NCI-H1694 (cell line): ENCODE measurements around the gene TDRD3.
A peak's percentile ranks its signal among the peaks of the same experiment; 100 is the strongest.
"Not testable (repeated sequence)": the region's sequence is repeated elsewhere in the genome, so short reads cannot be mapped to it uniquely, and the experiment has no call there.

Source experiments
- DNase-seq: peaks from one replicate; lab custom pipeline; 2025; lab: John Stamatoyannopoulos, UW

The TDRD3 gene

DNA sequence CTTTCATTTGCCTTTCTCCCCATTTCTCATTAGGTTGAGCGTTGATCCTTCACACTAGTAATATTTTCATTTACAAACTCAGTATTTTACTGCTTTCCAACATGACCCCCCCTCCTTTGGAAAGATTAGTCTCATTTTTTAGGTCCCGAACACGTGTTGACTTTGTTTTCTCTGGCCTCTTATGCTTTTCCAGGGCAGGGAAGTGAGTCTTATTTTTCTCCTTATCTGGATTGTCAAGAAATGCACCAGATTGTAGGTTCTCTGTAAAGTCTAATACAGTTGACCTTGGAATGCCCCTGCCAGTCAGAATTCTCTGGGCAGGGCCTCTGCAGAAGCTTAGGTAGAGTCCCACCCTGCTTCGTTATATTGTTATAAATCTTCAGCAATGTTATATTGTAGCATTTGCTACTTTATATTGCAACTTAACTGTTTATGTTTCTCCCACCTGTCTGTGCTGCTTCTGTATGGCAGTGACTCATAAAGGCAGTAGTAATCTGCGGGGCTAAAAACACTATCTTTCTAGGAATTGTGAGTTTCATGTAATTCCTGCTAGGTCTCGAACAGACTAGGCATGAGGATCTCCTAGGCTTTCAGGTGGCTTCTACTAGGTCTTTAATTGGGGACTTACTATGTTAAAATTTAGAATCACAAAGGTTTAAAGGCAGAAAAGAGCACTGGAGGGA is 2.0 kb downstream of the TDRD3 start:
- DNase-seq: no peak

DNA sequence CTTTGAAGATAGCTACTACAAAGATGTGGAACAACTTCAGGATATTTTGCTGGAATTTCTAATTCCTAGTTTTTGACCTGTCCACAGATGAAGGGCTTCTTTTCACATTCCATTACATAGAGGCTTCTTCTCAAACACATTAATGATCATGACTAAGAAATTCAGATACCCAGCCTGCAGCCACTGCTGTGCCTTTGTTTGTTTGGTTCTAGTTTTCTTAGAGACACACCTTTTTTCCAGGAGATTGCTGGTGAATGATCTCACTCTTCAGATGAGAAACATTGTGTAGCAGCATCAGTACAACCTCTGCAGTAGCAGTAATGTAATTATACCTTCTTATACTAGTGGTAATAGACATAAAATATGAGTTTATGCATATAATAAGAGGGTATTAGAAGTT is 5.0 kb downstream of the TDRD3 start:
- no peak for DNase-seq

DNA sequence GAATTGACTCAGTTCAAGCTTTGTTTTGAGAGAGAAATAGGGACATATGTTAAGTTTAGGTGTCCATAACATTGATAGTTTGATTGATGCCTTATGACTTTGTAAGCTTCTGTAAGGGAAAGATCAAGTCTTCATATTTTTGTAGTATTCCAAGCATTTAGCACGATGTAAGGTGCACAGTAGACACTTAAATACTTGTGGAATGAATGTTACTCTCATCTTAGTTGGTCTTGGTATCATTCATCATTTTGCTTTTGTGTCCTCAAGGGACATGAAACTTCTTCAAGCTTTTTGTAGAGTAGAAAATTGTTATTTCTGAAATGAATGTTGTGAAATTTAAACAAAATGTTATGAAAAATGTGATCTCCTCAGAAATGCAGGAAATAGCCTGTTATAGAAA is 10.1 kb downstream of the TDRD3 start:
- DNase-seq: no peak

DNA sequence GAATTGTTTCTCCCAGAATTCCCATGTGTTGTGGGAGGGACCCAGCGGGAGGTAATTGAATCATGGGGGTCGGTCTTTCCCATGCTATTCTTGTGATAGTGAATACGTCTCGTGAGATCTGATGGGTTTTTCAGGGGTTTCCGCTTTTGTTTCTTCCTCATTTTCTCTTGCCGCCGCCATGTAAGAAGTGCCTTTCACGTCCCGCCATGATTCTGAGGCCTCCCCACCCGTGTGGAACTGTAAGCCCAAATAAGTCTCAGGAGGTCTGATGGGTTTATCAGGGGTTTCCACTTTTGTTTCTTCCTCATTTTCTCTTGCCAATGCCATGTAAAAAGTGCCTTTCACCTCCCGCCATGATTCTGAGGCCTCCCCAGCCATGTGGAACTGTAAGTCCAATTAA is 10.8 kb downstream of the TDRD3 start:
- not testable (repeated sequence) for DNase-seq

DNA sequence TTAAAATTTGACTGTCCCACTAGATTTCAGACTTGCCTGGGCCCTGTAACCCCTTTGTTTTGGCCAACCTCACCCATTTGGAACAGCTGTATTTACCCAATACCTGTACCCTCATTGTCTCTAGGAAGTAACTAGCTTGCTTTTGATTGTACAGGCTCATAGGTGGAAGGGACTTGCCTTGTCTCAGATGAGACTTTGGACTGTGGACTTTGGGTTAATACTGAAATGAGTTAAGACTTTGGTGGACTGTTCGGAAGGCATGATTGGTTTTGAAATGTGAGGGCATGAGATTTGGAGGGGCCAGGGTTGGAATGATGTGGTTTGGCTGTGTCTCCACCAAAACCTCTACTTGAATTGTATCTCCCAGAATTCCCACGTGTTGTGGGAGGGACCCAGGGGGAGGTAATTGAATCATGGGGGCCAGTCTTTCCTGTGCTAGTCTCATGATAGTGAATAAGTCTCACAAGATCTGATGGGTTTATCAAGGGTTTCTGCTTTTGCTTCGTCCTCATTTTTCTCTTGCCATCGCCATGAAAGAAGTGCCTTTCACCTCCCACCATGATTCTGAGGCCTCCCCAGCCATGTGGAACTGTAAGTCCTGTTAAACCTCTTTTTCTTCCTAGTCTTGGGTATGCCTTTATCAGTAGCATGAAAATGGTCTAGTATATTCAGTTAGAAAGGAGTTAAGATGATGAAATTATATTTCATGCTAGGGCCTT is 12.7 kb downstream of the TDRD3 start:
- DNase-seq: not testable (repeated sequence)

DNA sequence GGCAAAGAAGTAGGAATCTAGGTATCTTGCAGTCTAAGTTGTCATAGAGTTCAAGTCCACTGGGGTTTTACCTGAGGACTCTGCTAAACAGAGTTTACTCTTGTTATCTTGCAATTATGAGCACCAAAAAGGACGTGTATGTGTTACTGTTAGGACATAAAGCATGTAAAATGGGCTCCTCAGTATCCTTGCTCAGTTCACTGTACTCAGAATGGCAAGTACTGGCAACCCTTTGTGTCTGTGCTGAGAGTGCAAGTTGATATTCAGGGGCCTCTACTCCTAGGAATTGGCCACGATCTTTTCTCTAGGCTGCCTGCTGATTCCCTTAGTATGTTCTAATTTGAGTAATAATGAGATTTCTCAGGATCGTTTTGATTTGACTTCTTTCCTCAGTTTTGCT is 13.3 kb downstream of the TDRD3 start:
- DNase-seq: no peak

DNA sequence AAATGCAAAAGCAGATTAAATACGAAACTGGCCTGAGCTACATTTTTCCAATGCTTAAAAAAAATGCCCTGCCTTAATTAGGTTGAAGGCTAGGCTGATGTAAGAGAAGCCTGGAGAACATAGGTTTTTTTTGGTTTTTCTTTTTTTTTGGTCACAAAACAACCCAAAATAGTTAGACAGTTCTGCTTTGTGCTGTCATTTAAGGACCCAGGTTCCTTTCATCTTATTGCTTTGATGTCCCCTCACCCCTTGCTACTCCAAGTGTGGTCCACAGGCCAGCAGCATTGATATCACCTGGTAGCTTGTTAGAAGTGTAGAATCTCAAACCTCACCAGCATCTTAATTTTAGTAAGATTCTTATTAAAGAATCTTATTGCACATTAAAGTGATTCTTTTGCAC is 14.4 kb downstream of the TDRD3 start:
- DNase-seq: no peak

DNA sequence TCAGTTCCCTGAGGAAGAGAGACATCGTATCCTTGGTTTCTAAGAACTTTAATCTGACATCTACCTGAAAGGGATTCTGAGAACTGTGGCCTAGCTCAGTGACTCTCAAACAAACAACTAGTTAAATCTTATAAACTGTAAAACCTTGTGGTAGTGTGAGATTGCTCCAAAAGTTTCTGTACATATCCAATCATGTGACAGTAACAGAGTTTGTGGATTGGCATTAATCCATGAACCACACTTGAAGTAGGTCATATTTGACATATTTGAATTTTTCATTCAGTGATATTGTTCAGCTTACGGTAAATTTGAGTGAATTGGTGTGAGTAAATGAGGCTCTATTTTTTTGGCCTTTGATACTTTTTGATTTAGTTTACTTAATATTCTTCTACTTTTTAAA is 15.0 kb downstream of the TDRD3 start:
- DNase-seq: no peak

DNA sequence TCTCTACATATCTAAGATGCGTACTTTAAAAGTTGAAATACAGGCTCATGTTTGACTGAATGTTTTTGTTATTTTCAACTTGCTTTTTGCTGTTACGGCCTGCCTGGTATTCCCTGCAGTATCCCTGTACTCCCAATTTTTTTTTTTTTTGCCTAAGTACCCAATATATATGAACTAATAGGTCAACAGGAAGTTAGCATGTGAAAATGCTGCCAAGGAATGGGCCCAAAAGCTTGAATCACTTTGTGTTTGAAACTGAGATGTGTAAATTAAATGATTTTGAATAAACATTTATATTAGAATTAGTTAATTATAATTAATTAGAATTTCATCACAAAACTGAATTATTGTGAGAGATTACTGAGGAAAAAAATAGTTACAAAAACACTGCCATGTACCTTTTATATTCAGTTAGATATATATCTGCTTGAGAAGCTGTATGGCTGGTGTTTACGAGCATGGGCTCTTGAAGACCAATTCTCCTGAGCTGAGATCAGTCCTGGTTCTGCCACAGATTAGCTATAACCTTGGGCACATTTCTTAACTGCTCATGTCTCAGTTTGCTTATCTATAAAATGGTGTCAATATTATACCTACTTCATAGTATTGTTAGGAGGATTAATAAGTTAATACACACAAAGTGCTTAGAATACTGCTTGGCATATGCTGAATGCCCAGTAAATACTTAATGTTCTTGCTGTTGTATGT is 16.0 kb downstream of the TDRD3 start:
- no peak for DNase-seq

DNA sequence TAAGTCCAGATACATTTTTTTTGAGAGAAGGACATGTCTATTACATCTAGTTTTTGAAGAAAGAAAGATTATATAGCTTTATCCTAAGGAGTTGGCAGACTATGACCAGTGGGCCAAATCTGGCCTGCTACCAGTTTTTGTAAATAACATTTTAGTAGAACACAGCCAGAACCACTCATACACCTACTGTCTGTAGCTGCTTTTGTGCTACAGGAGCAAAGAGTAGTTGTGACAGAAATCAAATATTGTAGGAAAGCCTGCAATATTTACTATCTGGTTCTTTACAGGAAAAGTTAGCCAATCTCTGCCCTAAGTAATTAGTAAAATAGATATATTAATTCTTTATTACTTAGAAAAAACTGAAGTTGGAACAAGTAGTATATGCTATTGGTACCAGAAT is 17.2 kb downstream of the TDRD3 start:
- DNase-seq: no peak

DNA sequence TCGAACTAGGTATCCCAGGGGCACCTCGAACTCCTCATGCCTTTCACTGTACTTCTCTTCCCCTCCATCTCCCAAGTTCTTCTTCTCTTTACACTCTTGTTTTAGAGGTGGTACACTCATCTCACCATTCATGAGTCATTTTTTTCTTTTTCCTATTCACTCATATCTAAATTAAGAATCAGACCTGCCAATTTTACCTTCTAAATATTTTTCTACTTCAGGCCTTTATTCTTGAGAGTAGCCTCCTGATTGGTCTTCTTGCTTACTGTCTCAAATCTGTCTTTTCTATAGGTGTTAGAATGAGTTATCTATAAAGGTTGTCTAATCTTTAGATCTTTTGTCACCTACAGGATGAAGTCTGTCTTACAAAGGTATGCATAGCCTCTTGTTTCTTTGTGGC is 20.7 kb downstream of the TDRD3 start:
- no peak for DNase-seq

DNA sequence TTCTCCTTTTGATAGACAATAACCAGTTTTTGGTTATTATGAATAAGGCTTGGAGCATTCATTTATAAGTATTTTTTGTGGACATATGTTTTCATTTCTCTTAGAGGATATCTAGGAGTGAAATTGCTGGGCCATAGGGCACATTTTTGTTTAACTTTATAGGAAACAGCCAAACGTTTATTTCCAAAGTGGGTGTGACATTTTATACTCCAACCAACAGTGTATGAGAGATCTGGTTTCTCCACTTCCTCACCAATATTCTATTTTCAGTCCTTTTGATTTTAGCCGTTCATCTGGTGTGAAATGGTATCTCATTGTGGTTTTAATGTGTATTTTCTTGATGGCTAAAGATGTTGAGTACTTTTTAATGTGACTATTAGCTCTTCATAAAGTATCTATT is 21.9 kb downstream of the TDRD3 start:
- no peak for DNase-seq

DNA sequence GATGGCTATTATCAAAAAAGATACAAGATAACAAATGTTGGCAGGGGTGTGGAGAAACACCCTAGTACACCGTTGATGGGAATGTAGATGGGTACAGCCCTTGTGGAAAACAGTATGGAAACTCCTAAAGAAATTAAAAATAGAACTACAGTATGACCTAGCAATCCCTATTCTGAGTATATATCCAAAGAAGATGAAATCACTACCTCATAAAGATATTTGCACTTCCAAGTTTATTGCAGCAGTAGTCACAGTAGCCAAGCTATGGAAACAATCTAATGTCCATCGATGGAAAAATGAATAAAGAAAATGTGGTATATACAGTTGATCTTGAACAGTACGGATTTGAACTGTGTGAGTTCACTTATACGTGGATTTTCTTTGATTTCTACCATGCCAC is 28.3 kb downstream of the TDRD3 start:
- DNase-seq: no peak

DNA sequence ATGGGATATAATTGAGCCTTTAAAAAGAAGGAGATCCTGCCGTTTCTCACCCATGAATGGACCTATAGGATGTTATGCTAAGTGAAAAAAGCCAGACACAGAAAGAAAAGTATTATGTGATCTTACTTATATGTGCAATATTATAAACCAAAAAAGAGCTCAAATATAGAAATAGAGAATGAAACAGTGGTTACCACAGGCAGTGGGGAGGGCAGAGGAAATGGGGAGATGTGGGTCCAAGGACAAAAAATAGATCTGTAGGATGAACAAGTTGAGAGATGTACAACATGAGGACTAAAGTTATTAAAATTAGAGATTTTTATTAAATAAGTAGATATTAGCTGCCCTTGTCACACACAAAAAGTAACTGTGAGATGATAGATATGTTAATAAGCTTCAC is 29.1 kb downstream of the TDRD3 start:
- no peak for DNase-seq

DNA sequence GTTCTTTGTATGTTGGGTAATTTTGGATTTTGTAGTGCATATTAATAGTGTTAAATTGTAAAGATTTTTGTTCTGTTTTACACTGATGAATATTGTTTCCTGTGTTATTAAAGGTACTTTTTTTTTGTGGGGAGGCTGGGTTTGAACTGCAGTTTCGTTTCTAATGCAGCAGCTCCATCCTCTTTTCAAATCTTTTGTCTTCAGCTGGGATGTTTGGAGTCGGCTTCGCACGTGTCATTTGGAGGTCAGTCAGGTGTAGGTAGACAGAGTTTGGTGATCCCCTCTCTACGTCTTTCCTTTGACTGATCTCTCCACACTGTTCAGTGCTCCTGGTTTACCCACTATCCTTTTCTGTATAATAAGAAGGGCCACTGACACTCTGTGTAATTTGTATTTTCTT is 30.3 kb downstream of the TDRD3 start:
- no peak for DNase-seq

DNA sequence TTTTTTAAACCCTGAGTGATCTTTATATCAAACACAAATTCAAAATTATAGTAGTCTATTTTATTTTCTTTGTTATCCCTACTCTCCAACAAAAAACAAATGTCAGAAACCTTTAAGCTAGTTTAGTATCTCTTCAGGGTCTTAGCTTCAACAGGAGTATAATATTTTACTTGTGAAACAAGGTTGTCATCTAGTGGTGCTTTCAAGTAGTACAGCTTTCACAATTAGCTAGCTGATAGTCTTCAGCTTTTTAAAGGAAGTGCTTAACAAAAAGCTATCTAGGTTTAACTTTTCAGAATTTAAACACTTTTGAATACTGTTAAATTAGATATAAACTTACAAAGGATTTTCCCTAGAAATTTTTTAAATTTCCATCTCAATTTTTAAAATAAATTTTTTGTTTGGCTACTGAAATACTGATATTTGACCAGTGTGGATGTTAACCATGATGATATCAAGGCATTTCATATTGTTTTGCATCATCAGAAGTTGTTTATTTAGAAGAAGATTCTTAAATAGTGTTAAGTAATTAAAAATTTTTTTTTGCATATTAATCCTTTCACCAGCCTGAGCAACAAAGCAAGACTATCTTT is 34.2 kb downstream of the TDRD3 start:
- DNase-seq: peak; percentile 41

DNA sequence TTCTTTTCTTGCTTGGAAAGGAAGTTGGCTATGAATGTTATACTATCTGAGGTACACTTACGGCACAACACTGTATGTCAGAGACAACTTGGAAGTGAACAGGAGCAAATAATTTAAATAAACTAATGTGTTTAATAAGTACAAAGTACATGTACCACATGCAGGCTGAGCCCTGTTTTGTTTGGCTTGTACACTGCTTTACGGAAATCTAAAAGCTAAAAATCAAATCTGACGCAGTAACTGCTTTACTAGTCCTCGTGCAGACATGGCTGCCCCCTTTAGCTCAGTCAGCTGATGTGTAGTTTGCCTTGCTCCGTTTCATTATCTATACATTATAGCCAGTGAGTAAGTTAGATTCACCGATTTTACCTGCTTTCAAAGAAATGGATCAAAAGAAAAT is 36.5 kb downstream of the TDRD3 start:
- no peak for DNase-seq

DNA sequence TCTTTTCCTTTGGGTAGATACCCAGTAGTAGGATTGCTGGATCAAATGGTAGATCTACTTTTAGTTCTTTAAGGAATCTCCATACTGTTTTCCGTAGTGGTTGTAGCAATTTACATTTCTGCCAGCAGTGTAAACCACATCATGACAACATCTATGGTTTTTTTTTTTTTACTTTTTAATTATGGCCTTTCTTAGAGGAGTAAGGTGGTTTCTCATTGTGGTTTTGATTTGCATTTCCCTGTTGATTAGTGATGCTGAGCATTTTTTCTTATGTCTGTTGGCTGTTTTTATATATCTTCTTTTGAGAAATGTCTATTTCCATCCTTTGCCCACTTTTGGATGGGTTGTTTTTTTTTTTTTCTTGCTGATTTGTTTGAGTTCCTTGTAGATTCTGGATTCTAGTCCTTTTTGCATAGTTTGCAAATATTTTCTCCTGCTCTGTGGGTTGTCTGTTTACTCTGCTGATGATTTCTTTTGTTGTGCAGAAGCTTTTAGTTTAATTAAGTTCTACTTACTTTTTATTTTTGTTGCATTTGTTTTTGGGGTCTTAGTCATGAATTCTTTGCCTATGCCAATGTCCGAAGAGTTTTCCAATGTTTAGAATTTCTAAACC is 38.8 kb downstream of the TDRD3 start:
- no peak for DNase-seq

DNA sequence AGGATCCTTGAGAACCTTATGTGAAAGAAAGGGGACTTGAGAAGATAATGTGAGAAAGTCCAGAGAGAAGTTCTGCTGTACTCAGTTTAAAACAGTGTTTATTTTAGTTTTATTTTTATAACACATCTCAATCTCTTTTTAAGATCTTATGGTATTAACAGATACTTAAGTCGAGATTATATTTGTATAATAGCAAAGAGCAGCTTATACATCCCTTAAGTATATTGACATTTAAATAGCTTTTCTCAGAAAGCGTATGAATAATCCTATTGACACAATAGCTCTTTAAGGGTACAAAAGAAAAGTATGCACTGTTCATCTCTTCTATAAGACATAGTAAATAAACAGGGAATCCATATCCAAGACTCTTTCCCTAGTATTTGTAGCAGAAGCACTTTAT is 42.2 kb downstream of the TDRD3 start:
- DNase-seq: no peak

DNA sequence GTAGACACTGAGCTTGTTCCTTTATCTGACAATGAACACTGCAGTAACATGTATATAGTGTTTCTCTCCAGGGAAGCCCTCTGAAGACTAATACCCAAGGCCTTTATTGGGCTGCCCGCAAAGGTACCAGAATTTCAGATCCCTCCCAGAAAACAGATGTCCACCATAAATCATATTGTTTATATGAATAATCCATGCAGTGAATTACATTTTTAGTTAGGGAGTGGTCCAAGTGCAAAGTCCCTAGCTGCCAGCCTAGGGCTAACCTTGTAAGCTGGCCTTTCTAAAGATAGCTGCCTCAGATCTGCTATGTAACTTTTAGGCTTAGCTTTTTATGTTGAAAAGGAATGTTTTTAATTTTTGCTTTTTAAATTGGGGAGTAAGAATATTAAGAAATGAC is 44.7 kb downstream of the TDRD3 start:
- no peak for DNase-seq

DNA sequence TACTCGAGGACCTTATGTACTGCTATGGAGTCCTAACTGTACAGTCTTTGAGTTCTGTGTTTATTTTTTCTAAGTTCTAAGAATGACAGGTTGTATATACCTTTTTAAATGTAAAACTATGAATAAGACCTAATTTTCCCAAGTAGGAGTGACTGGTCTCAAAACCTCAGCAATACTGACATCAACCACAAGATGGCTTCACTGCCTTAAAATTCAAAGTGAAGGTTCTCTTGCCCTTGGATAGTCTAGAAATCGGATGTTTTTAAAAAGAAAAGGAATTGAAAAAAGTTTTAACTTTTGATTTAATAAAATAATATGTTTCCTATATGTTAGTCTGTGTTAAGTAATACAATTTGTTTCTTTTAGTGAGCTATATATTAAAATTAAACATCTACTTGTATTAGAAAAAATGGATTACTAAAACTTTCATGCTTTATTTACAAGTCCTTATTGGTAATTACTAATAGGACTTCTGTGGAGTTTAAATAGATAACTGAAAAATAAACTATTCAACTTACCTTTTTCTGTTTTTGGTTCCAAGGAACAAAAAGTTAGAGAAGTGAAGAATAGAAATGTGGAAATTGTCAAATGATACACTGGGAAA is 52.0 kb downstream of the TDRD3 start:
- peak; percentile 34 for DNase-seq

DNA sequence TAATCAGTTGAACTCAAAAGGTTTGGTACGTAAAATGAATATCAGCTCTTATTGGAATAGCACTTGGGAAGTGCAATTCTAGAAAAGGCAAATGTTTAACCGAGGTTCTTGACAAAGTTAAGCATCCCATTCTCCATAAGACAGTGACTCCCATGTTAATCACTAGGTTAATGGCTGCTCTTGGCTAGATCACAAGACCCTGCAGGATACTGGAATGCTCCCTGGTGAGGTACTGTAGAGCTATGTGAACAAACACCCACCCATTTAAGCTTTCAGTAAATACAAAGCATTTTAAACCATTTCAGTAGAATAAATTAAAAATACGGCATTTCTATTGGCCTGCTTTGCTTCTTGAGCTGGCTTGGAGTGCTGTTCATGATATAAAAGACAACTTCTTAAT is 56.5 kb downstream of the TDRD3 start:
- no peak for DNase-seq
